ENCODE results near the gene YPEL2.

The YPEL2 gene

GRCh38 chr17:59367657-59368045, 36.2 kb downstream of the YPEL2 start:
- DNase-seq (ENCODE audit: insufficient read length, low spot score) (no peak), FAIRE-seq (no peak)
- no peak for TF ChIP-seq CTCF (IDR thresholded peaks at IDR 0.05; ENCODE audit: insufficient read depth, missing control alignments)

- no peak for FAIRE-seq
- TF ChIP-seq CTCF (IDR thresholded peaks at IDR 0.05; ENCODE audit: insufficient read depth, missing control alignments) = no peak
- DNase-seq (ENCODE audit: insufficient read length, low spot score) = no peak
Measured at GRCh38 chr17:59368218-59368857, 36.9 kb downstream of the YPEL2 start.

GRCh38 chr17:59369031-59369975, 37.8 kb downstream of the YPEL2 start:
- FAIRE-seq = no peak

GRCh38 chr17:59370593-59371299, 39.3 kb downstream of the YPEL2 start:
- FAIRE-seq (no peak), DNase-seq (ENCODE audit: insufficient read length, low spot score) (no peak)
- no peak for TF ChIP-seq CTCF (IDR thresholded peaks at IDR 0.05; ENCODE audit: insufficient read depth, missing control alignments)

More at GRCh38 chr17:59369031-59369975, 37.8 kb downstream of the YPEL2 start:
- DNase-seq (ENCODE audit: insufficient read length, low spot score) = no peak
- TF ChIP-seq CTCF (IDR thresholded peaks at IDR 0.05; ENCODE audit: insufficient read depth, missing control alignments) = no peak

- TF ChIP-seq CTCF (IDR thresholded peaks at IDR 0.05; ENCODE audit: insufficient read depth, missing control alignments) = no peak
- FAIRE-seq = no peak
- no peak for DNase-seq (ENCODE audit: insufficient read length, low spot score)
Measured at GRCh38 chr17:59371416-59372100, 40.1 kb downstream of the YPEL2 start.

GRCh38 chr17:59372138-59372751, 40.8 kb downstream of the YPEL2 start:
- DNase-seq (ENCODE audit: insufficient read length, low spot score) (no peak), FAIRE-seq (no peak)
- no peak for TF ChIP-seq CTCF (IDR thresholded peaks at IDR 0.05; ENCODE audit: insufficient read depth, missing control alignments)

Data from D721Med (cell line).